ENCODE data around the gene GRN.
A peak's percentile ranks its signal among the peaks of the same experiment; 100 is the strongest.
"Not testable (repeated sequence)": the region's sequence is repeated elsewhere in the genome, so short reads cannot be mapped to it uniquely, and the experiment has no call there.

GRN gene

DNA sequence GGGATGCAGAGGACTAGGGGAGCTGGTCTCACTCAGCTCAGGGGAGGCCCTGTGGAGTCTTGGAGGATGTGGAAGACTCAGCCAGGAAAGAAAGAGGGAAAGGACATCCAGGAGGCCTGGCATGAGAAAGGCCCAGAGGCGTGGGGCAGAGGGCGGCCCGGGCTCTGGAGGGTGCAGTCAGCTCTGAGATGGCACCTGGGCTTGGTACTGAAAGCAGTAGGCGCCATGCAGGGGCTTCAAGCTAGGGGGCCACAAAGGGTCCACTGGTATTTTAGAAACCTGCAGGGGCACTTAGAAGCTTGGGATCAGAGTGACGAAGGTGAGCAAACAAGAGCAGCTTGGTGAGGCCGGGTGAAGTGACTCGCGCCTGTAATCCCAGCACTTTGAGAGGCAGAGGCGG, 13.0 kb downstream of the GRN start:
- peaks cover under 1% of the 10 kb centered on the region for H3K36me3 Mint-ChIP-seq (ENCODE audit: low read depth)
- H3K27me3 Mint-ChIP-seq (ENCODE audit: low read depth) = peaks cover 33% of the 10 kb centered on the region
- no peaks in the 10 kb centered on the region for H3K4me1 Mint-ChIP-seq (ENCODE audit: low read depth)
- H3K4me3 Mint-ChIP-seq = no peak overlapping the region
- H3K27ac Mint-ChIP-seq = no peak overlapping the region
- no peaks in the 10 kb centered on the region for H3K9me3 Mint-ChIP-seq

- peaks cover 35% of the 10 kb centered on the region for H3K27me3 Mint-ChIP-seq (ENCODE audit: low read depth)
- no peaks in the 10 kb centered on the region for H3K4me1 Mint-ChIP-seq (ENCODE audit: low read depth)
- no peak overlapping the region for H3K4me3 Mint-ChIP-seq
- H3K27ac Mint-ChIP-seq = no peak overlapping the region
- H3K9me3 Mint-ChIP-seq = no peaks in the 10 kb centered on the region
- H3K36me3 Mint-ChIP-seq (ENCODE audit: low read depth) = no peaks in the 10 kb centered on the region
Observed at GRCh38 chr17:44359006-44359405, 13.9 kb downstream of the GRN start.

DNA sequence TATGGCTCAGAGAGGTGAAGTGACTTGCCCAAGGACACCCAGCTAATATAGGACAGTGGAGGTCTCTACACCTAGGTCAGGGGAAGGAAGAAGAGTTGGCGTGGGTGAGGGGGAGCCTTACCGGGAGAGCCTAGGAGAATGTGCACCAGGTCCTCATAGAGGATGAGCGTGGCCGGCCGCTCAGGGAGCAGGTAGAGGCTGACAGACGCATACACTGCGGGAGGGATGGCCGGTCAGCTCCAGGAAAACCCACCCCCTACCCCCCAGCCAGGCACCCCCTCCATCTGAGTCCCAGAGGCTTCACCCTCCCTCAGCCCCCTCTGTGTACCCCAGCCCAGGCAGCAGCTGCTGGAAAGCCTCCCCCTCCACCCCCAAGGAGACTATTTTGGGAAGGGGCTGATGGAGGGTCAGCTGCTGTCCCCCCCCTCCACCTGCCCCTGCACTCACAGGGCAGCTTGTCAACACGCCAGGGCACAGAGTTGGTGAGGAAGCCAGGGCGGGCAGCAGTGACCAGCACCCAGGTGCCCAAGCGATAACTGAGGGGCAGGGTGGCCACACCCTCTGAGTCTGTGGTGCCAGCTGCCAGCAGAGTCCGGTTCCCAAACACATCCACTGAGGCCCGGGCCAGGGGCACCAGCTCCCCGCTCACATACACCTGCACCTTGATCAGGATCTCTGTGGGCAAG, 14.5 kb downstream of the GRN start:
- H3K27me3 Mint-ChIP-seq (ENCODE audit: low read depth) = peaks cover 40% of the 10 kb centered on the region
- no peak overlapping the region for H3K27ac Mint-ChIP-seq

GRCh38 chr17:44360144-44360533, 15.0 kb downstream of the GRN start:
- no peak overlapping the region for H3K4me3 Mint-ChIP-seq
- no peaks in the 10 kb centered on the region for H3K36me3 Mint-ChIP-seq (ENCODE audit: low read depth)
- no peak overlapping the region for H3K27ac Mint-ChIP-seq
- no peaks in the 10 kb centered on the region for H3K9me3 Mint-ChIP-seq
- H3K4me1 Mint-ChIP-seq (ENCODE audit: low read depth) = no peaks in the 10 kb centered on the region
- peaks cover 44% of the 10 kb centered on the region for H3K27me3 Mint-ChIP-seq (ENCODE audit: low read depth)

More for the DNA sequence above, 14.5 kb downstream of the GRN start:
- H3K4me1 Mint-ChIP-seq (ENCODE audit: low read depth) = no peaks in the 10 kb centered on the region
- no peaks in the 10 kb centered on the region for H3K36me3 Mint-ChIP-seq (ENCODE audit: low read depth)
- H3K4me3 Mint-ChIP-seq = no peak overlapping the region
- no peaks in the 10 kb centered on the region for H3K9me3 Mint-ChIP-seq

DNA sequence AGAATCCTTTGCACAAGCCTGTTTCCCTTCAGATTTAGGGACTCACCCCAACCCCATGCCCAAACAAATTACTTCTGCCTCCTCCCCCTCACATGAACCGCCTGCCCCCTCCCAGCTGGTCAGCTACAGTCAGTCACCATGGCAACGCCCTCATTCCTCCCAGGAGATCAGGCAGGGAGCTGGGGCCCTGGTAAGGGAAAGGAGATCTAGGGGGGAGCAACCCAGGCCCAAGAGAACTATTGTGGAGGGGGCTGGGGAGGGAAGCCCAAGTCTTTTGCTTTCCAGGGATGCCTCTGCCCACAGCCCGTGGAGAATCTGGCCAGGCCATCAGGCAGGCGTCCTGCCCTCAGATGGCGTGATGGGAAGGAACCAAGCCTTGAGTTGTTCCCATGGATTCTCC, 15.7 kb downstream of the GRN start:
- H3K36me3 Mint-ChIP-seq (ENCODE audit: low read depth) = no peaks in the 10 kb centered on the region
- no peaks in the 10 kb centered on the region for H3K4me1 Mint-ChIP-seq (ENCODE audit: low read depth)
- no peak overlapping the region for H3K4me3 Mint-ChIP-seq
- H3K9me3 Mint-ChIP-seq = no peaks in the 10 kb centered on the region
- H3K27me3 Mint-ChIP-seq (ENCODE audit: low read depth) = peaks cover 44% of the 10 kb centered on the region
- no peak overlapping the region for H3K27ac Mint-ChIP-seq

DNA sequence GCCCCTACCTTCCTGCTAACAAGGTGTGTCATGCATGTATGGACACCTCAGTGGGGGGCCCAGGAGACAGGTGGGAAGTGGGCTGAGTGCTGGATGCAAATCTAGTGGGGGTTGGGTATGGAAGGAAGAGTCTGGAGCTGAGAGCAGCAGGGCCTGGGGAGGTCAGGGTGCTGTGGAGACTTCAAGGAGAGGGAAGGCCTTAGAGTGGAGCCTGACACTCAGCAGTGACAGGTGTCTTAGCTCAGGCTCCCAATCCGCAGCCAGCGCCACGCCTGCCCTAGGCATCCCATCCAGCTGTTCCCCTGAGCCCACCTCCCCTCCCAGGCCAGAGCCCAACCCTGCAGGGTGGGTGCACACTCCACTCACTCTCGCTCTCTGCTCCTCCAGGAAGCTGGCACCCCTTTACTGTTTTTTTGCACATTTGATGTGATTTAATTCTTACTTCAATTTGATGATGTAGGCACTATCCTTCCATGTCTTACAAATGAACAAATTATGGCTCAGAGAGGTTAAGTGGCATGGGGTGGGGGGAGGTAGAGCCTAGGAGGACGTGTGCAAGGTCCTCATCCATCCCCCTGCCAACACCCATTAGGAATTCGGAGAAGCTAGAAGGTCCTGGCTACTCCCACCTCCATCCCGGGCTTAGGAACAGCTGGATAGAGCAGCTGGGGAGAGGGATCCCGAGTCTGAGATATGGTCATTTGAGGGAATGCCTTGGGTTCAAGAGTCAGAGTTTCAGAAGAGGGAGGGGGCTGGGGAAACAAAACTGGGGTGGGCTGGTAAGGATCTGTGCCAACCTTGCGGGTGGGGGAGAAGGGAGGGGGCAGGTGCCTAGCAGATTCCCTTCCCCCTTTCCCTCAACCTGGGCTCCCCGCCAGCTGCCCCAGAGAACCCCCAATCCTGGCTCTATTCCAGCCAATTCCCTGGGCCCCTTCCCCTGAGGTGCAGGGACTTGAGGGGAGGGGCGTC, 16.5 kb downstream of the GRN start:
- no peaks in the 10 kb centered on the region for H3K9me3 Mint-ChIP-seq
- no peak overlapping the region for H3K4me3 Mint-ChIP-seq
- H3K27ac Mint-ChIP-seq = no peak overlapping the region
- peaks cover 51% of the 10 kb centered on the region for H3K27me3 Mint-ChIP-seq (ENCODE audit: low read depth)
- no peaks in the 10 kb centered on the region for H3K36me3 Mint-ChIP-seq (ENCODE audit: low read depth)
- no peaks in the 10 kb centered on the region for H3K4me1 Mint-ChIP-seq (ENCODE audit: low read depth)

DNA sequence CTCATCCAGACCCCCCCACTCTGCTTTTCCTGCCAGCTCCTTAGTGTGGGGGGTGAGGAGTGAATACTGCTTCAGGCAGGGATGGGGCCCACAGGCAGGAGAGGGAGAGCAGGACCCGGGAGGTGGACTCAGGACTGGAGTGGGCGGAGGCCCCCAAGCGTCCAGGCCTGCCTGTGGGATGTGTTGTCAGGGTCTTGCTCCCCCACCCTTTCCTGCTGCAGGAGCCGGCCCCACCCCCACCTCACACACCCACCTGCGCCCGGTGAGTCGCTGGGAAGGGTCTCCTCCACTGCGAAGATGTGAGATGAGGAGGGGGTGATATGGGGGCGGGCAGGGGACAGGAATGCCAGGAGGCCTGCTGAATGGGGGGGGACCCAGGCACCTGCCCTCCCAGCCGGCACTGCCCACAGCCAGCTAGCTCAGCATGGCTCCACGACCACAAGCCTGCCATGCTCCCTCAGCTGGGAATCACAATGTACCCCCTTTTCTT, 17.4 kb downstream of the GRN start:
- peaks cover 60% of the 10 kb centered on the region for H3K27me3 Mint-ChIP-seq (ENCODE audit: low read depth)

GRCh38 chr17:44362949-44363612, 18.0 kb downstream of the GRN start:
- H3K4me3 Mint-ChIP-seq = peak overlapping the region; percentile 74
- H3K27me3 Mint-ChIP-seq (ENCODE audit: low read depth) = peaks cover 65% of the 10 kb centered on the region
- no peaks in the 10 kb centered on the region for H3K36me3 Mint-ChIP-seq (ENCODE audit: low read depth)
- H3K27ac Mint-ChIP-seq = no peak overlapping the region
- no peaks in the 10 kb centered on the region for H3K9me3 Mint-ChIP-seq
- no peaks in the 10 kb centered on the region for H3K4me1 Mint-ChIP-seq (ENCODE audit: low read depth)

More for the DNA sequence above, 17.4 kb downstream of the GRN start:
- no peaks in the 10 kb centered on the region for H3K36me3 Mint-ChIP-seq (ENCODE audit: low read depth)
- no peaks in the 10 kb centered on the region for H3K4me1 Mint-ChIP-seq (ENCODE audit: low read depth)
- no peak overlapping the region for H3K27ac Mint-ChIP-seq
- no peaks in the 10 kb centered on the region for H3K9me3 Mint-ChIP-seq
- no peak overlapping the region for H3K4me3 Mint-ChIP-seq

DNA sequence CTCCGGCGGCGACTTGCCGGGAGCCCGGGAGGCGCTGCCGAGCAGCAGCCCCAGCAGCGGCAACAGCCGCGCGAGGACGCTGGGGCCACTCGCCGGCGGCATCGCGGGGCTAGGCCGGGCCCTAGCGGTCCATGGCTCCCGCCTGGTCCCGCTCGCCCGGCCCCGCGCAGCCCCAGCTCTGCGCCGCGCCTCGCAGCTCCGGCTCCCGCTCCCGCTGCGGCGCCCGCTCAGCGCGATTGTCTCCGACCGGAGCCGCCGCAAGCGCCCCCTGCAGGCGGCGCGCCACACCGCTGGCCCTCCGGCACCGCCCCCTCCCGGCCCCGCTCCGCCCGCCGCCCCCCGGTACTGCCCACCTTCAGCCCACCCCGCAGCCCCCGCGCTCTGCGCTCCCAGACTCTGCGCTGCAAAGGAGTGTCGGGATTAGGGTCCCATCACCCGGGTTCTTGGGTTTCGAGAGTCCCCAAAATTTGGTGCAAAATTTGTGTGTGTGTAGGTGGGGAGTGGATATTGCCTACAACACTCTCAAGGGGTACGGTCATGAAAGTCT, 18.6 kb downstream of the GRN start, which contains the start of gene FAM171A2:
TSS of gene FAM171A2 (minus strand) at position 241 of the 547 bp plus-strand sequence. CDS start at position 102, 139 bp downstream.
- Mint-ChIP-seq H3K36me3 (ENCODE audit: low read depth) (no peaks in the 10 kb centered on the region), H3K4me1 (ENCODE audit: low read depth) (no peaks in the 10 kb centered on the region), H3K27me3 (ENCODE audit: low read depth) (peaks cover 65% of the 10 kb centered on the region), H3K9me3 (no peaks in the 10 kb centered on the region), H3K4me3 (peak within 1 kb of the TSS; percentile 74), H3K27ac (no peak within 1 kb of the TSS)

DNA sequence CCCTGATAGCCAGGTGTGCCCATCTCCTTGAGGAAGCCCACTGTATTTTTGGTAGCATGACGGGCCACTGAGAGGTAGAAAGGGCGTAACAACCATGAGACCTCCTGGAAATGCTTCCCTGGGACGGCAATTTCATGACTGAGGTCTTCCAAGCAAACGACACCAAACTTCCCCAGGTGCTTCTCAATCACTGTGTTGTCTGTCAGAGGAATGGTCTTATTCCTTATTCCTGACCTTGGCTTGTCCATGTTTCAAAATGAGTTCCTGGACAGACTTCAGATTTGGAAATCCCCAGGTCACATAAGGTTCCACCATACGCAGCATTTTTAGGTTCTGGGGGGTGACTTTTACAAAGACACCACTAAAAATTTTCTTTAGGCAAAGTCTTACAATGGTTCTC, 19.9 kb downstream of the GRN start:
- H3K9me3 Mint-ChIP-seq; H3K36me3 Mint-ChIP-seq (ENCODE audit: low read depth); H3K4me1 Mint-ChIP-seq (ENCODE audit: low read depth); H3K4me3 Mint-ChIP-seq; H3K27ac Mint-ChIP-seq: not testable (repeated sequence)
- peaks cover 64% of the 10 kb centered on the region for H3K27me3 Mint-ChIP-seq (ENCODE audit: low read depth)

- no peaks in the 10 kb centered on the region for H3K9me3 Mint-ChIP-seq
- H3K36me3 Mint-ChIP-seq (ENCODE audit: low read depth) = no peaks in the 10 kb centered on the region
- H3K4me3 Mint-ChIP-seq = no peak overlapping the region
- peaks cover 54% of the 10 kb centered on the region for H3K27me3 Mint-ChIP-seq (ENCODE audit: low read depth)
- no peak overlapping the region for H3K27ac Mint-ChIP-seq
- peaks cover 6% of the 10 kb centered on the region for H3K4me1 Mint-ChIP-seq (ENCODE audit: low read depth)
Observed at GRCh38 chr17:44367231-44367979, 22.3 kb downstream of the GRN start.

- H3K4me1 Mint-ChIP-seq (ENCODE audit: low read depth); H3K36me3 Mint-ChIP-seq (ENCODE audit: low read depth); H3K4me3 Mint-ChIP-seq; H3K9me3 Mint-ChIP-seq; H3K27ac Mint-ChIP-seq: not testable (repeated sequence)
- peaks cover 54% of the 10 kb centered on the region for H3K27me3 Mint-ChIP-seq (ENCODE audit: low read depth)
Observed at GRCh38 chr17:44368391-44369243, 23.5 kb downstream of the GRN start.

- not testable (repeated sequence) for H3K36me3 Mint-ChIP-seq (ENCODE audit: low read depth); H3K4me1 Mint-ChIP-seq (ENCODE audit: low read depth); H3K27ac Mint-ChIP-seq; H3K9me3 Mint-ChIP-seq
- Mint-ChIP-seq H3K27me3 (ENCODE audit: low read depth) (peaks cover 47% of the 10 kb centered on the region), H3K4me3 (peak overlapping the region; percentile 10)
Observed at GRCh38 chr17:44369414-44370023, 24.4 kb downstream of the GRN start.

Measured in T-helper 1 cell treated with Interleukin-12 subunit alpha and Interleukin-12 subunit beta and Interleukin-4 antibody, amounts not matched to agents 30 μg/mL and 1 μg/mL, for 36 hours (primary cell).